Activated CD8-positive, alpha-beta memory T cell treated with anti-CD3 and anti-CD28 coated beads, Interleukin-2, amount 50 U/mL, for 24 hours (primary cell): ENCODE measurements around the gene WDR46.

ENCODE experiments used
- DNase-seq: peaks from one replicate; pipeline ENCODE4 v3.0.0-alpha.2; 2020; ENCODE audit errors: extremely low read depth

The WDR46 gene

DNA sequence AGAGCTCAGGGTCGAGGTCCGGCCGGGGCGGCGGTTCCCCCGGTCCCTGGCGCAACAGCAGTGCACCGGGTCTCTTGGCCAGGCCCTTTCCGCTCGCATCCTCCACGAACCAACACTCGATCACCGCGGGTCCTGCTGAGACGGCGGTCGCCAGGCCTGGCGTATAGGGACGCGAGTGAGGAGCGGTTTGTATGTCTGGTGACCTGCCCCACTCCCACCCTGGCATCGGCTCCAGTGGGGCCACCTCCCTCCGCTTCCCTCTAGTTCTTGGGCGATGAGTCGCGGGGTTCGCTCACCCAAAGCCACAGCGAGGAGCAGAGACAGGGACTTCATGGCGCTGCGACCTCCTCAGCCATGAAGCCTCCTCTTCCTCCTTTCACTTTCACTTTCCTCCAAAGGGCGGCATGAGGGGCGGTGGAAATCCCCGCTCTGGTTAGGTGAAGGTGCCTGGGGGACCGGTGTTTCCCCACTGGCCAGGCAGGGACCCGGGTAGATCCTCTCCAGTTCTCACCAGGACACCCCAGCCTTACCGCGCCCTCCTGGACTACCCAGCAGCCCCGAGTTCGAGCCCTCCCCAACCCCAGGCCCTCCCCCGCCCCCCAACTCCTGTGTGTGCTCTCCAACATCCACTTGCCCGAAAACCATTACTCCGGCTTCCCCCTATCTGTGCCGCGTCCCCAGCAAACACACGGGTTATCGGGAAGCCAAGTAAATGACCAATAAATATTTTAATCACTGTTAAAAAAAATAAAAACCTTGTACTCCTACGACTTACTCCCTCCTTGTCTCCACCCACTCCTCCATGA, 24.9 kb upstream of the WDR46 start, which contains the start of gene TAPBP:
Gene TAPBP (minus strand): TSS at position 370 of the 806 bp plus-strand sequence. CDS start 37 bp downstream, at position 333.
- peak; percentile 72 for DNase-seq

DNA sequence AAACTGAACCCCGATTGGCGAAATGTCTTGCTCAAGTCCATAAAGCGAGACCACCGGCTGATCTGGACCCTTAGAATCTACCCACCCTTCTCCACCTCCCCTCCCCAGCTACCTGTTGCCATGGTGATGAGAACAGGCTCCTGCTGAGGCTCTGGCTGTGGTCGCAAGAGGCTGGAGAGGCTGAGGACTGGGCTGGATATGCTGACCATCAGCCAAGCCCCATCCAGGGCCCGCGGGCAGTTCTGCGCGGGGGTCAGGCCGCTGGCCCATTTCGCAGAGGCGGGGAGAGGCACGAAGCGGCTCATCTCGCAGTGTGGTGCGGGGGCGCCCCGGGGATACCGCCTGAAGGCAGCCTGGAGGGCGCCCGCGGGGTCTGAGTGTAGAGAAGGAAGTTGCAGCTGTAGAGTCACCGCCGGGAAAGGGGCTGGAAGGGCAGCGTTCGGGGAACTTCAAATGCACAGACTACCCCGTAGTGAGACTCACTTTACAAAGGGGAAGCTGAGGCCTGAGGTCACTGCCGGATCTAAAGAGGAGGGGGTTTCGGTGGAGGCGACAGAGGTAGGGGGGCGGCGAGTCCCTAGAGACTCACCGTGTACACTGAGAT, 24.2 kb upstream of the WDR46 start:
- DNase-seq, result no peak

GRCh38 chr6:33312361-33313104, 23.5 kb upstream of the WDR46 start:
- no peak for DNase-seq

GRCh38 chr6:33306356-33306755, 17.3 kb upstream of the WDR46 start:
- no peak for DNase-seq

- no peak for DNase-seq
Measured at GRCh38 chr6:33305052-33305451, 16.0 kb upstream of the WDR46 start.

DNA sequence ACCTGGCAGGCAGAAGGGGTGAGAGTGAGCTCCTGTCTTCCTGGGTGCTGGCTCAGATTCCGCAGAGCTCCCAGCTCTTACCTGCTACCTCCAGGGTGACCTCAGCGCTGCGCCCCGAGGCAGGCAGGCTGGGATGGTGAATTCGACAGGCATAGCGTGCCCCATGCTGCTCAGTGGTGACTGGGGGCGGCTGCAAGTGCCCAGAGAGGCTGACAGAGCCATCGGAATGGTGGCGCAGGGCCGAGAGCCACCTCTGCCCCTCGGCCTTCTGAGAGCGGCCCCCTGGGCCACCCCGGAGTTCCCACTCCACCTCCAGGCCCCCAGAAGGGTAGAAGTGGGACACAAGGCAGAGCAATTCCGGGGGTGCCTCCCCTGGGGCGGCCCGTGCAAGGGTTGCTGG, 15.2 kb upstream of the WDR46 start:
- DNase-seq, result no peak

DNA sequence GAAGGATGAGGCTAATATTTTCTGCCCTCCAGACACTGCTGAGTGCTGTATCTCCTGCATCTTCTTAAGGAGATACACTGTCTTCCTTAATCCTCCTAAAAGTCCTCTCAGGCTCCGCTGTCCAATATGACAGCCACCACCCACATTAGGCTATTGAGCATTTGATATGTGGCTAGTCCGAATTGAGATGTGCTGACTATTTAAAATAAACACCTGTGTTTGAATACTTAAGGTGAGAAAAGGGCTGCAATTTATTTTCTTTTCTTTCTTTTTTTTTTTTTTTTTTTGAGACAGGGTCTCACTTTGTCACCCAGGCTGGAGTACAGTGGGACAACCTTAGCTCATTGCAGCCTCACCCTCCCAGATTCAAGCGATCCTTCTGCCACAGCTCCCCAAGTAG, 12.8 kb upstream of the WDR46 start:
- no peak for DNase-seq

DNA sequence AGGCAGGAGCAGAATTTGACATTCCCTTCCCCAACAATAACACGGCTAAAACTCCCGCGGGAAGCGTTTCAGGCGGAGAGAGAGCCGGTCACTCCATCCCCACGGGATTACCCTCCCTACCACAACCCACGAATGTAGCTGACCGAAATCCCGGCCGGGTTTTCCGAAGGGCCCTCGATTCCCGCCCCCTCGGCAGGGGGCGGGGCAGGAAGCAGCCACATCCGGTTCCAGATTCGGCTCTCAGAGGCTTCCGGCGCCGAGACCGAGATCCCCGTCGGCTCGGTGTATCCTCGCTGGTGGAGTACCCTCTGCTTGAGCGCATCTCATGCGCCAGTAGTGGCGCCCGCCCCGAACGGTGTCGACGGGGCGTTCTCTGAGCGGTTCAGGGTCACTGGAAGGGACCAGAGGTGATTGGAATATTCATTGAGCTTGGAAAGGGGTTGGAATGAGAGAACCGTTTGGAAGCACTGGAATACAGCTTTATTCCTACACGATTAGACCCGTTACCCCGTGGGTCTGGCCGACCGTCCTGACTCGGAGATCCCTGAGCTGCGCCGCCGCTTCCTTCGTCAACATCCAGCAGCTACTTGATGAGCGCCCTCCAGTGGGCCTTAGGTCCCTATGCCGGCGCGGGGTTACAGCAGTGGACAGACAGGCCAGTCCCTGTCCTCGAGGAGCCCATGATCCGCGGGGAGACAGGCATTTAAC, 10.4 kb upstream of the WDR46 start:
- DNase-seq, result peak; percentile 84

- no peak for DNase-seq
Measured at GRCh38 chr6:33298773-33299236, 9.8 kb upstream of the WDR46 start, which contains the start of gene RGL2. Gene RGL2 (minus strand): TSS chr6:33298942. CDS start chr6:33298610, 332 bp downstream.

- DNase-seq, result no peak
Measured at GRCh38 chr6:33297956-33298772, 9.1 kb upstream of the WDR46 start.

DNA sequence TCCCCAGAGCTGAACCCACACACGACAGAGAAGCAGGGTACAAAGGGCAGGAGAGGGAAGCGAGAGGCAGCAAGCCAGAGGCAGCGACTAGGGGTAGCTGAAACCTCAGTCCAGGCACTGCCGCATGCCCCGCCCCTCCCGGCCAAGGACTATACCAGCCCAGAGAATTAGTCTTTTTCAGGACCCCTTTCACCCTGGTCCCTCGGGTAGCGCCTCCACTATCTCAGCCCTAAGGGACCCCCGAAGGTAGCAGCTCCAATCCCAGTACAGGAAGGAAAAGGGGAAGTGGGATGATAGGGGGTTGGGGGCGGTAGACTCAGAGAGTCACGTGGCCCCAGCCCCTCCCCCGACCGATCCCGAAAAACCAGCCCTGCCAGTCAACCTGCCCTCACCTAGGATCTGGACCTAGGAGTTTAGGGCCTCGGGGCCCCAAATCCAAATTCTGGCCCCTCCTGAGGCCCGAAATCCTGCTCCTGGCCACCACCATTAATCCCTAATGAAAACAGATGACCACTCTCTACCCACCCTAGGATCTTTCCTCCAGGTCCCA, 8.4 kb upstream of the WDR46 start:
- DNase-seq, result no peak

GRCh38 chr6:33296797-33297405, 7.9 kb upstream of the WDR46 start:
- no peak for DNase-seq

DNA sequence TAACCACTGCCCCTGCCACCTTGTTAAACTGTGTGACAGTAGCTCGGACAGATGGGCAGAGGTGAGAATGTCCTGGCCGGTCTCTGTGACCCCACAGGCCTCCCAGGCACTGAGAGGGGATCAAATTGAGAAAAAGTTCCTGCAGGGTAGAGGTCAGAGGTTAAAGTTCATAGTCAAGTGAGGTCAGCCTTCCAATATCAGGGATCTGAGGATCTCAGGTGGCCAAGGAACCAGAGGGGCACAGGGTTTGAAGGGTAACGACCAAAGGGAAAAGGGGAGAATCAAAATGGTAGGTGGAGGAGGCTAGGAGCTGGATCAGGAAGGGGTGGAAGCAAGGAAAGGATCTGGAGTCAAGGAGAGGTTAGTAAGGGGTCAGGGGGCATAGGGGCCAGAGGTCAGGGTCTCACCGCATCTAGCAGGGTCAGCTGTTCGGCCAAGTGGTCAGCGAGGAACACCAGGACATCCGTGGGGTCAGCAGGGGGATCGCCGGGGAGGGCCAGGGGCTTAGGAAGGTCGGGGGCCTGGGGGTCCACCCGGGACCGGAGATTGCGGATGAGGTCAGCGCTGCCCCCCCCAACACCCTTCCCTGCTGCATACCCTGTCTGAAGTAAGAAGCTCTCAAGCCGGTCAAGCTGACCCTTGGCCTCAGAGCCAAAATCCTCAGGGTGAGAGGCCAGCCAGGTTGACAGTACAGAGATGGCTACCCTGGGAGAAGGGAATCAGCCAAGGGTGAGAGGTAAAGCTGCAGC, 6.8 kb upstream of the WDR46 start:
- DNase-seq, result no peak

- DNase-seq, result no peak
Measured at GRCh38 chr6:33294086-33294823, 5.2 kb upstream of the WDR46 start.

- no peak for DNase-seq
Measured at GRCh38 chr6:33292996-33293682, 4.1 kb upstream of the WDR46 start.

- no peak for DNase-seq
Measured at GRCh38 chr6:33290459-33290858, 1.4 kb upstream of the WDR46 start.

DNA sequence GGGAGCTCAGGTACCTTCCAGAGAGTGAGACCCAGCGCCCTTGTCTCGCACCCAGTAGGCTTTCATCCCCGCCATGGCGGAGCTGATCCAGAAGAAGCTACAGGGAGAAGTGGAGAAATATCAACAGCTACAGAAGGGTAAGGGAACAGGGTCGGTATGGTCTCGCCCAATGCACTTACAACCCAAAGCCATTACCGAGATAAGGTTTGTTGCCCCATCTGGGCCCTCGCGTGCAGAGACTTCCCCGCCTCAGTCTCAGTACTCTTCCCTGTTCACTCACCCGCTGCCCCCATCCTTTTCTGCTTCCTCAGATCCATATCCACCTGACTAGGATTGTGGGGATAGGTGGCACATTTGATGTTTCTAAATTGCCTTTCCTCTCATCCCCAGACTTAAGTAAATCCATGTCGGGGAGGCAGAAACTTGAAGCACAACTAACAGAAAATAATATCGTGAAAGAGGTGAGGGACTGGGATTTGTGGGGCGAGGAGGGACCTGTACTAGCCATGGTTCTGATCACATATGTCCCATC, 811 bp upstream of the WDR46 start:
- DNase-seq, result no peak
